HG03520 (cell line): Measurements from ENCODE around the gene YBX2.

ENCODE experiments used
- ATAC-seq: cut with Tn5 transposase; IDR thresholded peaks from one replicate; pipeline ENCODE4 v1.9.1; 2021; ENCODE audit warnings: mild to moderate bottlenecking, moderate library complexity; ENCODE audit not compliant: unreplicated experiment

YBX2 gene

DNA sequence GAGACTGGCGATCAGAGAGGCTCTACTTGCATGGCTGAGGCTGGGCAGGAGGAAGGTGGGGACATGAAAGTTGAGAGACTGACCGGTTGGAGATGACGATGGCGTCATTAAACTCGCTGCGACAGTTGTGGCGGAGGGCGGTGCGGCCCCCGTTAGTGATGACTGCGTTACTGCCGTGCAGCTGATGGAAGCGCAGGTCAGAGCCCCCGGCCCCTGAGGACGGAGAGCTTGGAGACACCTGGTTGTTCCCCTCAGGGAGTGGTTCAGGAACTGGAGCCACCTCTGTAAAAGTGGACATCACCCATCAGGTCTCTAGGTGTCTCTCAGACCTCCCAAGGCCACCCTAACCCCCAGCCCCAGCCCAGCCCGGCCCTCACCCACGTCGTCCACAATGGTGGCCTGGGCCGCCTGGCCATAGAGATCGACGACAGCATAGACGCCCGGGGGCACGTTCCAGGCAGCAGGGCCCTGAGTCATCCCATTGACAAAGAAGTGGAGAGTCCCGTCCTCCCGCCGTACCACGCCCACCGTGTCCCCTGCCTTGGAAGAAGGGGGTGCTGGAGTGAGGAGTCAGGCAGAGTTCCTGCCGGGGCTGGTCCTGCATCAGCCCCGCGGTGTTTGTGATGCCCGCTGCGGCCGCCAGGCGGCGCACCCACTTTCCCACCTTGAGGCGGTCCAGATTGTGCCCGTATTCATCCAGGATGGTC, 29.4 kb upstream of the YBX2 start:
- no peak for ATAC-seq

DNA sequence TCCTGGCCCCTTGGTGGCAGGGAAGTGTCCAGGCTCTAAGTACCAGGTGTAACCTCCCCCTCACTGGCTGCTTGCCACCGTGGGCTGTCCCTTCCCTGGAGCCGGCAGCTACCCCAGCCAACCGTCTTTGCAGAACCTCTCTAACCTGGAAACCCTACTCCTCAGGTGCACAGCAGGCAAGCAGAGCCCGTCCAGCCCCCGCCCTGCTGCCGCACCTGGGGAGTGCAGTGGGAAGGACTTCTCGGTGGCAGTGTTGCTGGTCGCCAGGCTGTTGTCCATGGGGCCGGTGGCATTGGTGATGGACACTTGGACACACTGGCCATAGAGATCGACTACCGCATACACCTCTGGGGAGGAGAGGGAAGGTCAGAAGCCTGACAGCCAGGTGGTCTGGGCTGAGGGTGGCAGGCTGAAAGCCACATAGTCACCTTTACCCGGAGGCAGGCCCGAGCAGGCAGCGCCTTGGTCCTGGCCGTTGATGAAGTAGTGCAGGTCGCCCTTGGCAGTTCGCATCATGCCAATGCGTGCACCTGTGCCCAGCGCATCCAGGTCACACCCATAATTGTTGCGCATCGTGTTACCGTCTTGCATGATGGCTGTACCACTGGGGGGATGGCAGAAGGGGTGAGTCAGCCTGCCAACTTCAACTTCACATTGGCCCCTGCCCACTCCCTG, 28.2 kb upstream of the YBX2 start:
- ATAC-seq: no peak

DNA sequence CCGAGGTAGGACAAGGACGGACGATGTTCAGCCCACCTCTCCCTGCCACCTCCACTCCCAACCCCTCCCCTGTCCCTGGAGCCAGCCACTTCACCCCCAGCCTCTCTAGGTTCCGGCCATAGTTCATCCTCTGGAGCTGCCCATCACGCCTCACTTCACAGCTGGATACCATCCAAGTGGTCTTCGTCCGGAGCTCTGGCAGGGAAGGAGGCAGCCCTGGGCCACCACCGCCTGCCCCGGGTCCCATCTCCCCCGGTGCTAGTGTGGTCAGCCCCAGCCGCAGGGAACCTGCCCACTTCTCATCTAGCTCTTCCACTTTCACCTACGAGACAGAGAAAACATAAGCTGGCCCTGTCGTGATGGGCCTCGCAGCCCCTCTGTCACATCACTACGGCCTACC, 27.0 kb upstream of the YBX2 start:
- no peak for ATAC-seq

DNA sequence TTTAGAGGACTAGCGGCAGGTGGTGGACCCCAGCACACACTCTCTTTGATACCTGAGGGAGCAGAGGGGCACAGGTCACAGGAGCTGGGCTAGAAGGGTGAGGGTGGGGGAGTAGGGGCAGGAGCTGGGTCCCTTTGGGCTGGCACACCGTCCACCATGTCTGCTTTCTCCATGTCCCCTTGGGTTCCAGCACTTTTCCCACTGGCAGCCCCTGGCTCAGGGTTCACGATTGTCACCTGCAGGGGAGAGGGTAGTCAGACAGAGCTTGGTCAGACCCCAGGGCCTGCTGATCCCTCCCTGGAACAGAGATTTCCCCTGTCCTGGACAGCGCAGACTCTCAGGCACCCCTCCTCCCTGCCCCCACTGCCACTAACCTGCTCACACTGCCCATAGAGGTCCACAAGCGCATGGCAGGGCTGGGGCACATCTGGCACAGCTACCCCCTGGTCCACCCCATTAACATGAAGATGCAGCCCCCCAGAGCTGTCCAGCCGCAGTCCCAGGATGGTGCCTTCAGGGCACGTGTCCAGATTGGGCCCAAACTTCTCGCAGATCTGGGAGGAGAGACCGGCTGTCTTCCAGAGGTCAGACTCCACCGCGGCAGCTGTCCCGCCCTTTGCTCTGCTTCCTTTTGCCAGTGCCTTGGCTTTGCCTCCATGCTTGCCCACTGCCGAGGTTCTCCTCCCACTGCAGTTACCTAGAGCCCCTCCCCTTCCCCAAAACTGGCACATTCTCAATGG, 23.9 kb upstream of the YBX2 start:
- no peak for ATAC-seq

DNA sequence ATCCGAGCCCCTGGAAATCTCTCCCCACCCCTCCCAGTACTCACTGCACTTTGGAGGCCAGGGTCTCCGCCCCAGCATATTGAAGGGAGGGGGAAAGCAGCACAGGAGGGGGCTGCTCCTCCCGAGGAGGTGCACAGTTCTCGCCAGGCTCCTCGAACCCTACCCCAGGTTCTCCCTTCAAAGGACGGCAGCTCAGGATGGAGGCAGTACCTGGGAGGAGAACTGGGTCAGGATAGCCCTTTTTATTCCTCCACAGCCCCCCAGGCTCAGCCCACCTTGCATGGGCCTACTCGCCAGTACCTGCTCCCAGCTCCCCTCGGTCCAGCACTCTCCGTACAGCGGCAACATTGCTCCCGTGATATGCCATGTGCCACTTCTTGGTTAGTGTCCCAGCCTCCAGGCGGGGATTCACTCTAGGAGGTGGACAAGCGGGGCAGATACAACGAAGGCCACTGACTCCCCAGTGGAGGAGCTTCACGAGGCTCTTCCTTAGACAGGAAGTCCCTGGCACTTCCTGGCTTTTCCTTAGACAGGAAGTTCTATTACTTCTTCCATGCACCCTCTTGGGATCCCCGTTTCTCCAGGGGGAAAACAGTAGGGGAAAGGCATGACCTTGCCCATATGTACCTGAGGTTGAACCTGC, 22.8 kb upstream of the YBX2 start:
- no peak for ATAC-seq

DNA sequence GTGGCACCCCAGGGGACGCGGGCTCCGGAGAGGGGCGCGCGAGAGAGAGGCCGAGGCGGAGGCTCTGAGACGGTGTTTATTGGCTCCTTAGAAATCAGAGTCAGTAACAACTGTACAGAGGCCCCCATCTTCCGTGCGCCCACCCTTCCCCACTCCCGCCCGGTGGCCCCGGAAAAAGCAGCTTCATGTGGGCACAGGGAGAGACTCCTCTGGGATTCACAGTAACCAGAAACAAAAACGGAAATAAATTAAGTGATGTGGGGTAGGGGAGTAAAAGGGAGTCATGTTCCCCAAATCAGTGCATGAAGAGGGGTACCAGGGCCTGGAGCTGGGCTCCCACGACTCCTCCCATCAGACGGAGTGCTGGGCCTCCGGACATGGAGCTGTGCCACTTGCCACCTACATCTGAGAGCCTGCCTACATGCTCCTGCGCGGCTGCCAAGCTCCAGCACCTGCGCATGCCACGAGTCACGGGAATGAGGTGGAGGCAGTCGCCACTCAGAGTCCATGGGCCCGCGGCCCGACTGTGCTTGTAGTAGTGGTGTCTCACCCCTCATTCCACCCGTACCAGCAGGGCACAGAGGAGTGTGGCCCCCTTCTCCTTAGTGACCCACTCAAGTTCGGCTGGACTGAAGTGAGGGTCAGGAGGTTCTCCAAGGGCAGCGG, 21.3 kb upstream of the YBX2 start:
- ATAC-seq: no peak

DNA sequence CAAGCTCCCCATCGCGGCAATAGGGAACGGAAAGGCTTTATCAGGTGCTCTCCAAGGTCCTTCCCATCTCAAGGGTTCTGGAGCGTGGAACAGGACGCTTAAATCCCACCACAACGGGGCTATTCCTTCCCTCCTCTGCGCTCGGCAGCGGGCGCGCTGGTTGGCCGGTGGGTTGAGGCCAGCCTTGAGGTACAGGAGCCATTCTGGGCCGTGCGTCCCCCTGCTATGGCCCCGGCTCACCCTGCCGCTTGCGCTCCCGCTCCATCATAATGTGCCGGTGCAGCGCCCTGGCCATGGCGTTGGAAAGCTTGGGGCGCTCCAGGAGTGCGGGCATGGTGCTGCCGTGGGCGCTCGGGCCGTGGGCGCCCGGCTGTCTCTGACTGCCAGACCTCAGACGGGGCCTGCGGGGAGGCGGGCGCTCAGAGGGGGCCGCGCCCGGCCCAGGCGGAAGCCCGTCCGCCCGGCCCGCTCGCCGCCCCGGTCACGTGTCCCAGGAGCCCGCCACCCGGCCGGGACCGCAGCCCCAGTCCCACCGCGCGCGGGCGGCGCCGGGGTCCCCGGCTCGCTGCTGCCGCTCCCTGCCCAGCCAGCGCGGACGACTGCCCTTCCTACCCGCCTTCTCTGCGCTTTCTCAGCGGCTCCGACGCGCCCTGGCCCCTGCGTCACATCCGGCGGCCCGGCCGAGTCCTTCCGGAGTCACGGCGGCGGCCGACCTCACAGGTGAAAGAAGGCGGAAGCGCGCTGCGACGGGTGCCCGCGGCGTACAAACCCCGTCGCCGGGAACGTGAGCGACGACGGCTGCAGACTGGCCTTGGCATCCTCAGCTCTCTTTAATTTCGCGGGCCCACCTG, 20.5 kb upstream of the YBX2 start, which contains the start of gene GPS2:
Gene GPS2, minus strand, starts transcription at position 642 of the 851 bp plus-strand sequence. Its CDS starts 308 bp downstream, at position 334.
- peak; percentile 64 for ATAC-seq

DNA sequence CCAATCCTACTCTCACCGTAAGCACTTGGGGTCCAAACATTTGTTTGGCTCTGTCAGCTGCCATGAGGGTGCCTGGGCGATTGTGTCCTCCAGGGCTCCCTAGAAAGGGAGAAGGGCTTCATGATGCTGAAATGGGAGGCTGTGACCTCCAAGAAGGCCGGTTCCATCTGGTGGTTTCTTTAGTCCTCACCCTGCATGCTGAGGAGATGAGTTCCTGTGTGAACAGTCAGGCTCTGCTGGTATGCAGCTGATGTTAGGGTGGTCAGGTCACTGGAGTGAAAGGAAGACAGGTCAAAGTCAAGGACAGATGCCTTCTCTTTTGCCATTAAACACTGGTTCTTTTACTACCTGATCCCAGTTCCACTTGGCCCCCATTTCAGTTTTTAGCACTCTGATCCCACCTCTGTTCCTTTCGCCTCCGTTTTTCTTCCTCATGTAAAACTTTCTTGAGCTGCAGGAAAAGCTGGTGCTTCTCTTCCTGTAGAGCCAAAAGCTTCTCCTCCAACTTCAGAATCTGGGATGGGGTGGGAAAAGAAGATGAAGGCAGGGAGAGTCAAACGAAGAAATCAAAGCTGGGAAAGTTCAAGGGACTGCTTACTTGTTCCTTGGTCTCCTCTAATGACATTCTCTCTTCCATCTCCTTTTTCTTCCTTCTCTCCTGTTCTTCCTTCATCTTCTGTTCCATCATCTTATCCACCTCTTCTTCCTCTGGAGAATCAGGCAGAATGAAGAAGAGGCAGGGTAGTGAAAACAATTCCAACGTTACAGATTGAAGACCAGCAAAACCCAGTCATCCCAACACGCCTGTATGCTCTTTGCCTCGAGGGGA, 19.7 kb upstream of the YBX2 start:
- no peak for ATAC-seq

DNA sequence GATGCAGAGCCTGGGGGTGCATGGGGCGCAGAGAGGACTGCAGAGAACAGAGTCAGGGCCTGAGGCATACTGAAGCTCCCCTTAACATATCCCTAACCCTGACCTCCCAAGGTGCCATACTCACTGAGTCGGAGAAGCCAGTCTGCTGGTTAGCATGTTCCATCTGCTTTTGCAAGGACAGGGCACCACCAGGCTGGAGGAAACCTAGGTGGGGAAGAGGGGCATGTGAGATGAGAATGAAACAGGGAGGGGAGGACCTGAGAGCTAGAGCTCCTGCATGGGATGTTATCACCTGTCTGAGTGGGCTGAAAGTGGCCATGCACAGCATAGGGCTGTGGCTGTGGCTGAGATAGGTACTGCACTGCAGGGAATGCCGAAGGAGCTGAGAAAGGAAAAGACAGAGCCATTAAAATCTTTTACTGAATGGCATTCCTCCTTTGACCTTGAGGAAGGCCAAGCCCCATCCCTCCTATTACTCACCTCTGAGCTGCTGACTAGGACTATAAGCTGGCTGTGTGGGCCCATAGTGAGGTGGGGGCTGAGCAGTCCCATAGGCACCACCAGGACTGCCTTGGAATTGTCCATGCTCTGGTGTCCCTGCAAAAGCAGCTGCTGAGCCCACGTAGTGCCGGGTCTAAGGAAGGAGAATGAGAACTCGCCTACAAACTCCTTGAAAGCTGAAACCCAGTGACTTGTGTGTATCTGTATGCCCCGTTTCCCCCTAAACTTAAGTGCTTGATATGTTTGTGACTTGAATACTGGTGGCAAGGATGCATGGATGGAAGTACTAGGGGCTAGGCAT, 18.9 kb upstream of the YBX2 start:
- no peak for ATAC-seq

DNA sequence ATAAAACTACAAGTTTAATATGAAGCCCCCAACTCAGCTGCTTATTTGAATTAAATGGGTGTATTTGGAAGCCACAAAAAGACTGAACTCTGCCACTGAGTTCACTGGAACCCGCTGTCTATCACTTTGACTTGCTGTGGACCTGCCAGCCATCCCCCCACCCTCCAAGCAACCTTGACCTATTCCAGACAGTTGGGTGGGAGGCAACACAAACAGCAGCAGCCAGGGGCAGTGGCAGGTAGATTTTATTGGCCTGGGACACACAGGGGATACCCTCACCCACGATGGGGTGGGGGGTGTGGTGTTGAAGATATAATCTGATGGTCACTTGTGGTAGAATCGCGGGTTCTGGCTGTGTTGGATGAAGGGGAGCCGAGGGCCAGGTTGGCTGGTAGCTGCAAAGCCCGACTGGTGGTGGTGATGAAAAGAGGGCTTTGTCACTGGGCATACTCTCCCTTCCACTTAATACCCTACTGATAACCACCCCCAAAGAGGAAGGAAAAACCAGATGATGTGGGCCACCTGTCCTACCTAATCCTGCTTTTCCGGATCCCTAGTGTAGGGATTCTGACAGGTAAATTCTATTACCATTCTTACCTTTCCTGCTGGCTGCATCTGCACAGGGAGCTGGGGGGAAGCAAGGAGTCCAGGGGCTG, 18.1 kb upstream of the YBX2 start:
- ATAC-seq: no peak

DNA sequence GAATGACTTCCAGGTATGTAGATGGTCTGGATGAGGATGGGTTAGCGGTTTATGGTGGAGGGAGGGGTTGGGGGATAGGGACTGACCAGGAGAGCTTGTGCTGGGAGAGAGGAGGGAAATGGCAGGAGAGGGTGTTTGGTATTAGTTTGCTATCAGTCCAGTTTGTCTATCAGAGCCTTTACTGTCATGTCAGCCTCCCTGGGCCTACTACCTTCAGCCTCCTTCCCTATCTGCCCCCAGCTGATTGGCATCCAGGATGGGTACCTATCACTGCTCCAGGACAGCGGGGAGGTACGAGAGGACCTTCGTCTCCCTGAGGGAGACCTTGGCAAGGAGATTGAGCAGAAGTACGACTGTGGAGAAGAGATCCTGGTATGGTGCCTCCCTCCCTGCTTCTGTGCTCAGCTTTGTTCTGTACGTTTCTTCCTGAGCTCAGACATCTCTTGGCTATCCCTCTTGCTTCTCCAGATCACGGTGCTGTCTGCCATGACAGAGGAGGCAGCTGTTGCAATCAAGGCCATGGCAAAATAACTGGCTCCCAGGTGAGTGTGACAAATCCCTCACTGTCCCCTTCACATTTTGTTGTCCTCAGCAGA, 16.8 kb upstream of the YBX2 start:
- ATAC-seq: no peak

DNA sequence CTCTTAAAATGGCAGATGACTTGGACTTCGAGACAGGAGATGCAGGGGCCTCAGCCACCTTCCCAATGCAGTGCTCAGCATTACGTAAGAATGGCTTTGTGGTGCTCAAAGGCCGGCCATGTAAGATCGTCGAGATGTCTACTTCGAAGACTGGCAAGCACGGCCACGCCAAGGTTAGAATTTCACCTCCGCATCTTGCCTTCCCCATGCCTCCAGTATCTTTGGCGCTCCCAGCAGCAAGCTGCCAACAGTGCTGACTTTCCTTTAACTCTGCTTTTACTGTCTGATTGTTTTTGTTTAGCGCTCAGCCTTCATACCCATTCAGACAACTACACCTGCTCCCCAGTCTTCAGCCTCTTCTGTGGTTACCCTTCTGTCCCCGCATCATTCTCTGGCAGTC, 15.2 kb upstream of the YBX2 start:
- no peak for ATAC-seq

DNA sequence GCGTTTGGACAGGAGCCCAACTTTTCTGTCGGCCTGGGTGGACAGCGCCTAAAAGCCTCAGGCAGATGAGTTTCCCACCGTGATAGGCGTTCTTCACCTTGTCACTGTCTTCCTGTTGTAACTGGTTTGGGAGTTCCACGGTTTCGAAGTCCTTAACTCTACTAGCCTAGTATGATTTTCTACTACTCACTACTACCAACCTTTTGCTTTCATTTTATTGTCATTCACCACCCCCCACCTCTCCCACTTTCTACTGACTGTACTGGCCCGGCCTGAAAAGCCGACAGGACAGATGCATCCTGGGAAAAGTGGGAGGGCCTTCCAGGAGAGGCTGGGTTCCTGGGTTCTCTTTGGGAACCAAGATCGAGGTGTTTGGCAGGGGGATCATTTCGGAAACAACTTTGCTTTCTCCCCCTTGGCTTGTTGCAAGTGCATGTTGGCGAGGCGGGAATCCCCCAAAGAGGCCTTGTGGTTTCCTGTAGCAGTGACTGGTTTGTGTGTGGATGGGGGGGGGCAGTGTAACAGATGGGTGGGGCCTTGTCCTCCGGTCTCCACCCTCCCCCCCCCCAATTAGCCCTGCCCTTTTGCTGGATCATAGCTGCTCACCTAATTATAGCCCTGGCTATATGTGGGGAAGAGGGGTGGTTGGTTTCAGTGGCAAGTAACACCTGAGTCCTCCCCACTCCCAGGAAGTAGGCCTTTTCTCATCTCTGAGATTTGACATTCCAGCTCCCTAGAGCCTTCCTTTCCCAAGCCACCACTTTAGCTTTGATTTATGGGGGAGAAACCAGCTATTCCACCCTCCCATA, 14.4 kb upstream of the YBX2 start:
- no peak for ATAC-seq

DNA sequence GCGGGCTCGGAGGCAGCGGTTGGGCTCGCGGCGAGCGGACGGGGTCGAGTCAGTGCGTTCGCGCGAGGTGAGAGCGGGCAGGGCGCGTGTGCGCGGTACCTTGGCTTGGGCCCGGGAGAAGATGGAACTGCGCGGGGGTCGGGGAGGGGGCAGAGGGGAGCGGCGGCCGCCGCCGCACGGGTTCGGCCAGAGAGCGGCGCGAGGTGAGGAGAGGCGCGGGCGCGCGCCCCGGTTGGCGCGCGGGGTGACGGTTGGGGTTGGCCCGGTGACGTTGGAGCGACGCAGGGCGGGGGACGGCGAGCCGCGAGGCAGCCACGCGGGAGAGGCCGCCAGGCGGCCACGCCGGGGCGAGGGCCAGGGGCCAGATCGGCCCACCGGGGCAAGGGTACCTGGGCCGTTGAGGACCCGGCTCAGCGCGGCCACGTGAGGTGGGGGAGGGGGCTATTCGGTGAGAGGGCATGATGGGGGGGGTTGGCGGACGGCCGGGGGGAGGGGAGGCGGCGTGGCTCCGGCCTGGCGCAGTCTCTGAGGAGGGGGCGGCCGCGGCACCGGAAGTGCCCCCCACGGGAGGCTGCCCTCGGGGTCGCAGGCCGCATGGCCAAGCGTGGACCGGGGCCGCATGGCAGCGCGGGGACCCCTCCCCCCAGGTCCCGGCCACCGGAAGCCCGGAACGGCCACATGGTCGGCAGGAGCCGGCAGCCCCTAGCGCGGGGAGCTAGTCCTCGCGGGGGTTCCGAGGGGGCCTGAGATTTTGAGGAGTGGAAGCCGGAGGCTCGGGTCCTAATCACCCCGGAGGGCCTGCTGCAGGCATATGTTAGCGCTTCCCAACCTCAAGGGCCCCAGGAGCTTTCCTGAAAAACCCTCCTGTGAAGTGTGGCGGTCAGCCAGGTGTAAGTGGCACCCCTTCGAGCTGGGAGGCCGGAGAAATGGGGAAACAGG, 13.5 kb upstream of the YBX2 start:
- ATAC-seq: no peak

DNA sequence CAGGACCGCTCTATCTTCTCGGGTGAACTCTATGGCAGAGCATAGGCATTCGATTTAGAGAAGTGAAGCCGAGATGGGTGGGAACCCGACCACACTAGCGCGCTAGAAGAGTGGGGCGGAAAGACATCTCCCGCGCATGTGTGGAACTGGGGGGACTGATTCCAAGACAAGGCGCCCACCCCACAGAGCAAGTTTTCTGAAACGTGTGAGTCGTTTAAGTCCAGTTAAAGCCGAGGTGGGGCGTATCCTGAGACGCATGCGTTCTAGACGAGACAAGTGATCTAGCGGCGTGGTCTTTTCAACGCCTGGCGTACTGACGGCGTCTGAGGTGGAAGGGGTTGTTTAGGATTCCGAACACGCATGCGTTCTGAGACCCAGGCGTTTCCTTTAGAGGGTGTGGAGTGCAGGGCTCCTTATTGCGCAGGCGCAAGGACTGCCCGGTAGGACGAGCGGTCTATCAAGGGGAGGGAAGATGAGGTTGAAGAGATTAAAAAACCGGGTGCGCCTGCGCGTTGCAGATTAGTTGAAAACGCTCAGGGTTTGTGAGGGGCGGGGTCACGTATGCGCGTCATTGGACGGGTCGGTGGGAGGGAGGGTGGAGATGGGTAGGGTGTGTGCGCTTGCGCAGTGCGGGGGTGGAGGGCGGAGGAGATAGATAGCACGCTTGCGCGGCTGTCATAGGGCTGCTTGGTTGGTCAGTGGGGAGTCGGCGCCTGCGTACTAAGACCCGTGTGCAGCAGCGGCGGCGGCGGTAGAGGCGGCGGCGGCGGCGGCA, 12.7 kb upstream of the YBX2 start, which contains the start of gene EIF5A:
Gene EIF5A, plus strand, starts transcription at position 718 of the 775 bp plus-strand sequence. CDS start 2,008 bp downstream, outside the sequence.
- ATAC-seq: peak; percentile 68
